A549 (cell line): Measurements from ENCODE around the gene ZER1. TPM values are rescaled to one million over a fixed set of nuclear protein-coding genes. Genes with fewer than 3 reads are reported as not detected.

Experiments
- ATAC-seq, 2 experiments: fragments of 200-7000 bp in 1 of 2; fragments of >200 bp in 1 of 2; cut with Nextera tagmentation in 1 of 2; cut with Tn5 transposase in 1 of 2; 3 replicates each; pipeline versions ENCODE4 v1.8.0 to v1.9.1; 2018 to 2020; ENCODE audit warnings: mild to moderate bottlenecking in 1 of 2, moderate library complexity in 1 of 2
- CTCF ChIA-PET: fragments of 300-600 bp; sonication (Branson Sonifier 250); formaldehyde crosslinking; extraction: SDS; loops from one replicate; lab custom pipeline; 2021; ENCODE audit warnings: antibody characterized with exemption, inconsistent platforms; lab: Yijun Ruan, JAX
- POLR2A ChIA-PET: fragments of 350-600 bp; formaldehyde crosslinking; extraction: SDS; loops from one replicate; lab custom pipeline; 2021; ENCODE audit warnings: antibody characterized with exemption, inconsistent platforms; lab: Yijun Ruan, JAX
- DNase-seq, 2 experiments: peaks; one replicate each; pipeline versions ENCODE4 v3.0.0 to v3.0.0-alpha.2; 2011 to 2016; ENCODE audit warnings: low read depth in 1 of 2, low spot score in 1 of 2
- FAIRE-seq: peaks from 2 replicates; lab custom pipeline; 2011; peaks lifted over from hg19 to GRCh38; lab: Jason Lieb, UNC
- H3K27ac ChIP-seq, 2 experiments: fragments of >200 bp; sonication (Bioruptor Twin); formaldehyde crosslinking; 3 replicates each; pipeline ENCODE4 v1.5.1; 2016 to 2017
- H3K4me1 ChIP-seq: fragments of >200 bp; sonication (Bioruptor Twin); formaldehyde crosslinking; 3 replicates; pipeline ENCODE4 v1.6.1; 2016
- H3K4me2 ChIP-seq: fragments of >200 bp; sonication (Bioruptor Twin); formaldehyde crosslinking; 3 replicates; pipeline ENCODE4 v1.6.1; 2016
- H3K4me3 ChIP-seq: fragments of >200 bp; sonication (Bioruptor Twin); formaldehyde crosslinking; 3 replicates; pipeline ENCODE4 v1.5.1; 2016
- H3K9me3 ChIP-seq: fragments of >200 bp; sonication (Bioruptor Twin); formaldehyde crosslinking; 3 replicates; pipeline ENCODE4 v1.6.1; 2016
- CEBPB ChIP-seq, 2 experiments: fragments of >200 bp in 1 of 2; sonication (Bioruptor Twin) in 1 of 2; formaldehyde crosslinking in 1 of 2; IDR thresholded peaks; 2 replicates each; pipeline ENCODE4 v1.6.1; 2012 to 2016
- CHD4 ChIP-seq: fragments of 200-600 bp; sonication (generic); IDR thresholded peaks from 2 replicates; pipeline ENCODE4 v1.6.1; 2016; ENCODE audit warnings: antibody characterized with exemption, mild to moderate bottlenecking, borderline replicate concordance
- EP300 ChIP-seq, 2 experiments: fragments of >200 bp; sonication (Bioruptor Twin); formaldehyde crosslinking; IDR thresholded peaks; 2 replicates in 1 of 2; 3 replicates in 1 of 2; pipeline ENCODE4 v1.6.1; 2016 to 2017
- FOSL2 ChIP-seq, 2 experiments: fragments of 450-650 bp in 1 of 2; fragments of >200 bp in 1 of 2; sonication (Bioruptor Twin) in 1 of 2; formaldehyde crosslinking; IDR thresholded peaks; 2 replicates each; pipeline versions ENCODE4 v1.5.0 to v1.6.1; 2016 to 2020; ENCODE audit warnings: mild to moderate bottlenecking in 1 of 2, moderate library complexity in 1 of 2
- FOXS1 ChIP-seq: fragments of 250-450 bp; sonication (Bioruptor Pico); IDR thresholded peaks from 2 replicates; pipeline ENCODE4 v1.5.0; 2020; ENCODE audit warnings: mild to moderate bottlenecking, moderate library complexity
- HEYL ChIP-seq: fragments of 250-450 bp; sonication (Bioruptor Pico); IDR thresholded peaks from 2 replicates; pipeline ENCODE4 v1.8.0; 2021; ENCODE audit warnings: mild to moderate bottlenecking, moderate library complexity
- HOXA7 ChIP-seq: fragments of 250-450 bp; sonication (Bioruptor Pico); IDR thresholded peaks from 2 replicates; pipeline ENCODE4 v1.5.0; 2020; ENCODE audit warnings: mild to moderate bottlenecking, moderate library complexity
- HOXB13 ChIP-seq: fragments of 250-450 bp; sonication (Bioruptor Pico); IDR thresholded peaks from 2 replicates; pipeline ENCODE4 v1.5.0; 2020; ENCODE audit warnings: low read depth, mild to moderate bottlenecking, moderate library complexity
- KDM1A ChIP-seq: fragments of 200-600 bp; sonication (generic); IDR thresholded peaks from 2 replicates; pipeline ENCODE4 v1.6.1; 2016; ENCODE audit warnings: low read depth, mild to moderate bottlenecking
- MAFK ChIP-seq: fragments of 450-650 bp; IDR thresholded peaks from 2 replicates; pipeline ENCODE4 v1.6.1; 2014; ENCODE audit not compliant: partially characterized antibody
- MYC ChIP-seq: IDR thresholded peaks from 2 replicates; pipeline ENCODE4 v1.6.1; 2012; ENCODE audit warnings: mild to moderate bottlenecking, inconsistent platforms, low read length, improper control_type of control experiment, borderline replicate concordance
- NFE2L2 ChIP-seq: fragments of 150-350 bp; conservative IDR thresholded peaks from 2 replicates; pipeline ENCODE4 v1.6.1; 2014; ENCODE audit warnings: low read length
- NPAS2 ChIP-seq: fragments of 250-450 bp; sonication (Bioruptor Pico); IDR thresholded peaks from 2 replicates; pipeline ENCODE4 v1.8.0; 2022; ENCODE audit warnings: mild to moderate bottlenecking, moderate library complexity, borderline replicate concordance
- NR3C1 ChIP-seq: fragments of >200 bp; sonication (Bioruptor Twin); formaldehyde crosslinking; IDR thresholded peaks from 3 replicates; pipeline ENCODE4 v1.6.1; 2017
- PHF8 ChIP-seq: fragments of 200-600 bp; sonication (generic); IDR thresholded peaks from 2 replicates; pipeline ENCODE4 v1.6.1; 2016; ENCODE audit warnings: low read depth, mild to moderate bottlenecking, antibody characterized with exemption, moderate library complexity, borderline replicate concordance
- POLR2A ChIP-seq: IDR thresholded peaks from 2 replicates; pipeline ENCODE4 v1.6.1; 2012; ENCODE audit warnings: mild to moderate bottlenecking, low read length
- POLR2AphosphoS2 ChIP-seq: conservative IDR thresholded peaks from 2 replicates; pipeline ENCODE4 v1.6.1; 2012; ENCODE audit warnings: low read length, improper control_type of control experiment, inconsistent platforms
- RAD21 ChIP-seq, 2 experiments: fragments of >200 bp in 1 of 2; sonication (Bioruptor Twin) in 1 of 2; formaldehyde crosslinking in 1 of 2; IDR thresholded peaks in 1 of 2; conservative IDR thresholded peaks in 1 of 2; 2 replicates in 1 of 2; 3 replicates in 1 of 2; pipeline ENCODE4 v1.6.1; 2012 to 2018; ENCODE audit warnings: inconsistent platforms in 1 of 2
- REST ChIP-seq: fragments of 200-600 bp; sonication (generic); IDR thresholded peaks from 2 replicates; pipeline ENCODE4 v1.6.1; 2016; ENCODE audit warnings: antibody characterized with exemption, mild to moderate bottlenecking, moderate library complexity
- RFX5 ChIP-seq: fragments of 450-650 bp; IDR thresholded peaks from 2 replicates; pipeline ENCODE4 v1.7.1; 2014; ENCODE audit warnings: antibody characterized with exemption, mild to moderate bottlenecking, moderate library complexity
- TP53 ChIP-seq: fragments of 250-450 bp; sonication (Bioruptor Pico); IDR thresholded peaks from 2 replicates; pipeline ENCODE4 v1.5.0; 2021; ENCODE audit warnings: mild to moderate bottlenecking, moderate library complexity
- ZC3H11A ChIP-seq: fragments of 450-650 bp; IDR thresholded peaks from 2 replicates; pipeline ENCODE4 v1.6.1; 2014; ENCODE audit warnings: antibody characterized with exemption, mild to moderate bottlenecking
- ZNF302 ChIP-seq: fragments of 250-450 bp; sonication (Bioruptor Pico); IDR thresholded peaks from 2 replicates; pipeline ENCODE4 v1.9.0; 2021; ENCODE audit warnings: inconsistent platforms, mild to moderate bottlenecking, moderate library complexity
- ZSCAN20 ChIP-seq: fragments of 250-450 bp; sonication (Bioruptor Pico); IDR thresholded peaks from 2 replicates; pipeline ENCODE4 v1.8.0; 2022; ENCODE audit warnings: mild to moderate bottlenecking, moderate library complexity
- WGBS: methylation state at CpG from one replicate; pipeline ENCODE4 v1.1.6; 2017; ENCODE audit errors: missing lambda C conversion rate; 5-methylcytosine and 5-hydroxymethylcytosine counted together
- polyA plus RNA-seq, 4 experiments: library from polyadenylated mRNA; depleted of rRNA in 3 of 4; stranded (reverse); fragments of >200 nt; fragmentation: RNase III in 1 of 4; extraction: RNeasy Plus Mini Kit Qiagen cat#74134 plus additional on column Dnase treatment in 1 of 4; gene quantifications; 2 replicates in 3 of 4; 3 replicates in 1 of 4; pipeline ENCODE4 v1.2.3, GENCODE V29; 2011 to 2017
- TF ChIP-seq, protein P1 (sequence below): IDR thresholded peaks from 2 replicates; pipeline ENCODE4 v1.6.1; 2012
- TF ChIP-seq, protein P2 (sequence below): IDR thresholded peaks from 2 replicates; pipeline ENCODE4 v1.6.1; 2012; ENCODE audit warnings: low read depth, borderline replicate concordance
- TF ChIP-seq, protein P3 (sequence below): fragments of 150-350 bp; IDR thresholded peaks from 2 replicates; pipeline ENCODE4 v1.6.1; 2014; ENCODE audit warnings: low read depth, mild to moderate bottlenecking, low read length

Gene ZER1
- polyA plus RNA-seq, 2 of the 4 experiments (the other 2 are of a cell fraction), result 9.1 to 13.4 TPM

GRCh38 chr9:128774804-128775203, 3.1 kb upstream of the ZER1 start:
- no peak overlapping the region for H3K27ac ChIP-seq
- peaks cover 5% of the 10 kb centered on the region; the same call in 1 of the 3 replicates for H3K4me1 ChIP-seq
- no peak overlapping the region for H3K4me3 ChIP-seq
- DNase-seq (no peak), FAIRE-seq (no peak), ATAC-seq (no peak)
- 92% methylated on average over 1 of the region's 1 CpG for WGBS
- ChIA-PET CTCF (no interaction called here), POLR2A (no interaction called here)
- no peak for TF ChIP-seq HEYL
- H3K9me3 ChIP-seq, result peaks cover 11% of the 10 kb centered on the region
- no peak overlapping the region for H3K4me2 ChIP-seq

DNA sequence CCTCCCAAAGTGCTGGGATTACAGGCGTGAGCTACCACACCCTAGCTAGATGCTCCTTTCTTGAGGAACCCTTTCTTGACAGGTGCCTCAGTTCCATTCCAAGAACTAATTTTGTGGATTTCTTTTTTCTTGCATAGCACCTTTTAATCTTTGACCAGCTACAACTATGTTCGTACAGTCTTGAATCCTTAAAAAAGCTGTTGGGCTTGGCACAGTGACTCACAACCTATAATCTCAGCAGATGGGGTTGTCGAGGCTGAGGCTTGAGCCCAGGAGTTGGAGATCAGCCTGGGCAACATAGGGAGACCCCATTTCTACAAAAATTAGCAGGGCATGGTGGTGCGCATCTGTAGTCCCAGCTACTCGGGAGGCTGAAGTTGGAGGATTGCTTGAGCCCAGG, 1.3 kb upstream of the ZER1 start:
- no peak for TF ChIP-seq NFE2L2
- TF ChIP-seq NPAS2 (CRISPR knock-in tag), result no peak
- TF ChIP-seq, protein P1, sequence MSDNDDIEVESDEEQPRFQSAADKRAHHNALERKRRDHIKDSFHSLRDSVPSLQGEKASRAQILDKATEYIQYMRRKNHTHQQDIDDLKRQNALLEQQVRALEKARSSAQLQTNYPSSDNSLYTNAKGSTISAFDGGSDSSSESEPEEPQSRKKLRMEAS, result no peak
- TF ChIP-seq MAFK, result no peak
- no peak for TF ChIP-seq FOSL2 (IDR thresholded peaks at IDR 0.05)
- TF ChIP-seq FOSL2 (CRISPR knock-in tag; IDR thresholded peaks at IDR 0.05), result no peak
- TF ChIP-seq, protein P2, sequence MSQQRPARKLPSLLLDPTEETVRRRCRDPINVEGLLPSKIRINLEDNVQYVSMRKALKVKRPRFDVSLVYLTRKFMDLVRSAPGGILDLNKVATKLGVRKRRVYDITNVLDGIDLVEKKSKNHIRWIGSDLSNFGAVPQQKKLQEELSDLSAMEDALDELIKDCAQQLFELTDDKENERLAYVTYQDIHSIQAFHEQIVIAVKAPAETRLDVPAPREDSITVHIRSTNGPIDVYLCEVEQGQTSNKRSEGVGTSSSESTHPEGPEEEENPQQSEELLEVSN, result no peak
- no peak for TF ChIP-seq ZC3H11A
- TF ChIP-seq PHF8, result no peak
- TF ChIP-seq REST, result no peak
- peaks cover 11% of the 10 kb centered on the region for H3K9me3 ChIP-seq
- H3K4me1 ChIP-seq, result peaks cover 5% of the 10 kb centered on the region; the same call in 1 of the 3 replicates
- ChIA-PET POLR2A (interaction anchor here (0.8 to 1.4 kb wide), 2 partner anchors 9 to 45 kb away, joined by 3 read pairs; partner anchors contain the start of gene ENDOG), CTCF (interaction anchor here (0.6 to 2.4 kb wide), 6 partner anchors 9 to 117 kb away, joined by 3 to 6 read pairs (median 4); partner anchors contain the start of genes ENDOG and PKN3)
- FAIRE-seq (no peak), DNase-seq (no peak), ATAC-seq (no peak)
- H3K27ac ChIP-seq, result no peak overlapping the region
- H3K4me2 ChIP-seq, result peak overlapping the region; percentile 81; the same call in 1 of the 3 replicates
- 88% methylated on average over 5 of the region's 5 CpGs for WGBS
- H3K4me3 ChIP-seq, result no peak overlapping the region

GRCh38 chr9:128771094-128771721, 519 bp downstream of the ZER1 start:
- ATAC-seq (peak; percentile 49 to 63), DNase-seq (no peak), FAIRE-seq (no peak)
- H3K4me3 ChIP-seq, result peak overlapping the region; percentile 76
- H3K27ac ChIP-seq, result peak overlapping the region; percentile 87 to 96
- TF ChIP-seq, protein P3, sequence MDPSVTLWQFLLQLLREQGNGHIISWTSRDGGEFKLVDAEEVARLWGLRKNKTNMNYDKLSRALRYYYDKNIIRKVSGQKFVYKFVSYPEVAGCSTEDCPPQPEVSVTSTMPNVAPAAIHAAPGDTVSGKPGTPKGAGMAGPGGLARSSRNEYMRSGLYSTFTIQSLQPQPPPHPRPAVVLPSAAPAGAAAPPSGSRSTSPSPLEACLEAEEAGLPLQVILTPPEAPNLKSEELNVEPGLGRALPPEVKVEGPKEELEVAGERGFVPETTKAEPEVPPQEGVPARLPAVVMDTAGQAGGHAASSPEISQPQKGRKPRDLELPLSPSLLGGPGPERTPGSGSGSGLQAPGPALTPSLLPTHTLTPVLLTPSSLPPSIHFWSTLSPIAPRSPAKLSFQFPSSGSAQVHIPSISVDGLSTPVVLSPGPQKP, result no peak
- no peak for TF ChIP-seq TP53 (CRISPR knock-in tag)
- TF ChIP-seq POLR2AphosphoS2, result no peak
- TF ChIP-seq FOXS1 (CRISPR knock-in tag), result no peak
- no peak for TF ChIP-seq CEBPB (IDR thresholded peaks at IDR 0.05)
- no peak for TF ChIP-seq NR3C1
- no peak for TF ChIP-seq RFX5
- no peak for TF ChIP-seq EP300 (IDR thresholded peaks at IDR 0.05)
- no peak for TF ChIP-seq RAD21 (conservative IDR thresholded peaks at IDR 0.05 in 1 of 2, IDR thresholded peaks at IDR 0.05 in 1 of 2)
- TF ChIP-seq FOSL2 (IDR thresholded peaks at IDR 0.05), result no peak
- no peak for TF ChIP-seq FOSL2 (CRISPR knock-in tag; IDR thresholded peaks at IDR 0.05)
- no peak for TF ChIP-seq HOXB13 (CRISPR knock-in tag)
- no peak for TF ChIP-seq MYC
- no peak for TF ChIP-seq HOXA7 (CRISPR knock-in tag)
- TF ChIP-seq KDM1A, result no peak
- TF ChIP-seq CHD4, result no peak
- no peak for TF ChIP-seq ZSCAN20 (CRISPR knock-in tag)
- no peak for TF ChIP-seq ZNF302 (CRISPR knock-in tag)
- no peak for TF ChIP-seq MAFK
- no peak for TF ChIP-seq POLR2A
- 6% methylated on average over 23 of the region's 28 CpGs for WGBS
- H3K4me1 ChIP-seq, result peaks cover 5% of the 10 kb centered on the region; the same call in 1 of the 3 replicates
- H3K9me3 ChIP-seq, result peaks cover 6% of the 10 kb centered on the region
- H3K4me2 ChIP-seq, result peak overlapping the region; percentile 85
- CTCF ChIA-PET, result interaction anchor here (0.9 to 2.4 kb wide), 5 partner anchors 37 to 69 kb away, joined by 5 to 6 read pairs (median 6); partner anchors contain the start of genes ENDOG and PKN3
- POLR2A ChIA-PET, result interaction anchor here (0.6 to 1.5 kb wide), 3 partner anchors 8 to 1775 kb away, joined by 3 to 4 read pairs (median 4); no protein-coding TSS in a partner anchor
